ENCODE data around the gene STPG2. TPM values are rescaled to one million over a fixed set of nuclear protein-coding genes. Genes with fewer than 3 reads are reported as not detected.

Gene STPG2
- total and polyA plus RNA-seq, 2 of the 4 experiments (the other 2 are of a cell fraction) = not detected

DNA sequence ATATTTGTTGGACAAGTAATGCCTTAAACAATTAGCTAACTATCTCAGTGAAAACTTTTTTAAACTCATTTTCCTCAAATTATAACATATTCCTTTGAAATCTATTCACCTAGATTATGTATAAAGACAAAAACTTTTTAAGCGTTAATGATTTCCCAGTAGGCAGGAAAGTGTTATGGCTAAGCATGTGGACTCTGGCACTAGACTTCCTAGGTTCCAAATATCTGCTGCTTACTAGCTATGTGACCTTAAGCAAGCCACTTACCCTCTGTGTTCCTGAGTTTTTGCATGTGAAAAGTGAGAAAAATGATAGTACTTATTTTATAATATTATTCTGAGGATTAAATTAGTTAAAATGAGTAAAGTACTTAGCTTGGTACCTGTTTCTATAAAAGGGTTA is 301.8 kb downstream of the STPG2 start:
- Histone ChIP-seq H3K79me1 (ENCODE audit: low read depth in 1 of 2, low read length in 2 of 2) (no peaks in the 10 kb centered on the region), H3K36me3 (ENCODE audit: control insufficient read depth, insufficient read depth, low read length) (no peaks in the 10 kb centered on the region), H2AK9ac (replicated peaks; ENCODE audit: low read depth, low read length, poor library complexity) (no peak overlapping the region), H3K23ac (ENCODE audit: low read depth, low read length) (no peak overlapping the region), H3K9ac (ENCODE audit: low read depth, low read length) (no peak overlapping the region), H3K9me1 (ENCODE audit: insufficient read depth, low read length) (no peaks in the 10 kb centered on the region), H2BK20ac (ENCODE audit: low read depth, low read length) (no peak overlapping the region), H3K4ac (ENCODE audit: low read depth, low read length) (no peak overlapping the region), H3K4me2 (ENCODE audit: low read depth, low read length) (no peak overlapping the region), H4K20me1 (ENCODE audit: insufficient read depth, low read length) (no peaks in the 10 kb centered on the region), H2BK120ac (ENCODE audit: low read depth, low read length) (no peak overlapping the region), H2AK5ac (ENCODE audit: low read depth, low read length) (no peak overlapping the region), H3K56ac (ENCODE audit: extremely low read depth, insufficient read depth, low read length) (no peak overlapping the region), H2BK15ac (ENCODE audit: low read depth, low read length) (no peak overlapping the region), H4K5ac (ENCODE audit: low read depth, low read length) (no peak overlapping the region), H2AFZ (replicated peaks; ENCODE audit: low read length, poor library complexity) (no peak overlapping the region), H3K14ac (replicated peaks; ENCODE audit: low read depth, low read length) (no peak overlapping the region), H3K27ac (ENCODE audit: insufficient read depth, low read length) (no peak overlapping the region), H4K8ac (ENCODE audit: low read depth in 2 of 2, low read length in 2 of 2) (no peak overlapping the region), H4K91ac (ENCODE audit: insufficient read depth, low read depth, low read length) (no peak overlapping the region), H3K9me3 (ENCODE audit: control insufficient read depth, insufficient read depth, low read length) (no peaks in the 10 kb centered on the region), H3K4me3 (ENCODE audit: insufficient read depth, low read depth, low read length) (no peak overlapping the region), H3K27me3 (ENCODE audit: control insufficient read depth, insufficient read depth, low read length) (no peaks in the 10 kb centered on the region), H2BK5ac (ENCODE audit: low read depth, low read length, poor library complexity, severe bottlenecking) (no peak overlapping the region), H3K4me1 (ENCODE audit: control insufficient read depth, insufficient read depth, low read length) (no peaks in the 10 kb centered on the region), H3K18ac (ENCODE audit: low read depth, low read length) (no peak overlapping the region)
- dilution Hi-C loops (cut with HindIII; ENCODE audit: low sequenced_read_pairs, unreplicated experiment) (no loop called here), in situ Hi-C loops (cut with MboI; ENCODE audit: low sequenced_read_pairs) (no loop called here), intact Hi-C loops (cut with micrococcal nuclease) (no loop called here)
- BruUV-seq (replicated peaks) = no TSS peak
- CTCF ChIA-PET = no interaction called here
- no CpG with 5 or more reads among the region's 1 CpG for WGBS, 2 experiments (ENCODE audit: extremely low coverage in 2 of 2, insufficient read length in 1 of 2)
- no peak for ATAC-seq (ENCODE audit: low read depth)
- no peak for TF ChIP-seq RCOR1 (IDR thresholded peaks at IDR 0.05; ENCODE audit: insufficient replicate concordance, low read length)
- TF ChIP-seq CTCF (conservative IDR thresholded peaks at IDR 0.05; ENCODE audit: low read depth, low read length) = no peak
- no peak for TF ChIP-seq CEBPB (IDR thresholded peaks at IDR 0.05; ENCODE audit: low read depth, low read length)
- no peak for TF ChIP-seq MXI1 (IDR thresholded peaks at IDR 0.05; ENCODE audit: borderline replicate concordance, low read depth, low read length)
- TF ChIP-seq ELK1 (IDR thresholded peaks at IDR 0.05; ENCODE audit: borderline replicate concordance, low read depth, low read length) = no peak
- no peak for TF ChIP-seq FOS (IDR thresholded peaks at IDR 0.05; ENCODE audit: low read depth, low read length)
- TF ChIP-seq MAFK (IDR thresholded peaks at IDR 0.05; ENCODE audit: low read depth, low read length) = no peak
- TF ChIP-seq RFX5 (IDR thresholded peaks at IDR 0.05; ENCODE audit: low read depth, low read length) = no peak
- no peak for TF ChIP-seq POLR2A (IDR thresholded peaks at IDR 0.05; ENCODE audit: low read depth, low read length)
- TF ChIP-seq SMC3 (IDR thresholded peaks at IDR 0.05; ENCODE audit: low read depth, low read length) = no peak
- TF ChIP-seq MAZ (IDR thresholded peaks at IDR 0.05; ENCODE audit: borderline replicate concordance, low read depth, low read length) = no peak
- no peak for TF ChIP-seq BHLHE40 (IDR thresholded peaks at IDR 0.05; ENCODE audit: low read depth, low read length)
- TF ChIP-seq, protein P1, sequence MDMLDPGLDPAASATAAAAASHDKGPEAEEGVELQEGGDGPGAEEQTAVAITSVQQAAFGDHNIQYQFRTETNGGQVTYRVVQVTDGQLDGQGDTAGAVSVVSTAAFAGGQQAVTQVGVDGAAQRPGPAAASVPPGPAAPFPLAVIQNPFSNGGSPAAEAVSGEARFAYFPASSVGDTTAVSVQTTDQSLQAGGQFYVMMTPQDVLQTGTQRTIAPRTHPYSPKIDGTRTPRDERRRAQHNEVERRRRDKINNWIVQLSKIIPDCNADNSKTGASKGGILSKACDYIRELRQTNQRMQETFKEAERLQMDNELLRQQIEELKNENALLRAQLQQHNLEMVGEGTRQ (IDR thresholded peaks at IDR 0.05; ENCODE audit: low read depth, low read length) = no peak
- no peak for TF ChIP-seq RAD21 (IDR thresholded peaks at IDR 0.05; ENCODE audit: low read length)
- no peak for DNase-seq
- POLR2A ChIA-PET (ENCODE audit: unreplicated experiment) = no interaction called here
